Activated B cell treated with CpG ODN at 0.5 μM for 24 hours (primary cell): ENCODE measurements around the gene RAPGEF1. TPM values are rescaled to one million over a fixed set of nuclear protein-coding genes. Genes with fewer than 3 reads are reported as not detected.

Experiments
- ATAC-seq: fragments of 200-7000 bp; cut with Tn5 transposase; one replicate; pipeline ENCODE4 v1.10.0; 2021; ENCODE audit warnings: low read depth, mild to moderate bottlenecking, moderate library complexity
- CTCF ChIA-PET: fragments of 350-600 bp; sonication (Branson Sonifier 250); formaldehyde crosslinking; loops from one replicate; lab custom pipeline; 2021; ENCODE audit warnings: antibody characterized with exemption; lab: Charles Lee
- POLR2A ChIA-PET: fragments of 350-600 bp; sonication (Branson Sonifier 250); formaldehyde crosslinking; loops from one replicate; lab custom pipeline; 2021; ENCODE audit warnings: antibody characterized with exemption; lab: Charles Lee
- DNase-seq: peaks from one replicate; pipeline ENCODE4 v3.0.0; 2022
- H3K27ac Mint-ChIP-seq: one replicate; pipeline ENCODE4 v1.8.0; 2020; ENCODE audit warnings: mixed read lengths
- H3K27me3 Mint-ChIP-seq: one replicate; pipeline ENCODE4 v1.8.0; 2021; ENCODE audit warnings: mixed read lengths
- H3K36me3 Mint-ChIP-seq: one replicate; pipeline ENCODE4 v1.8.0; 2021; ENCODE audit warnings: low read depth, mixed read lengths
- H3K4me1 Mint-ChIP-seq: one replicate; pipeline ENCODE4 v1.8.0; 2021; ENCODE audit warnings: mixed read lengths
- H3K4me3 Mint-ChIP-seq: one replicate; pipeline ENCODE4 v1.8.0; 2020; ENCODE audit warnings: mild to moderate bottlenecking, mixed read lengths
- H3K9me3 Mint-ChIP-seq: one replicate; pipeline ENCODE4 v1.8.0; 2020; ENCODE audit warnings: mixed read lengths
- CTCF ChIP-seq: fragments of 200-600 bp; IDR thresholded peaks from one replicate; pipeline ENCODE4 v1.8.0; 2022; ENCODE audit warnings: antibody characterized with exemption, mild to moderate bottlenecking
- intact Hi-C: fragments of 100-400 bp; cut with micrococcal nuclease; formaldehyde crosslinking; loops from one replicate; pipeline ENCODE4 v1.15.1; 2024
- total RNA-seq: library from RNA; stranded (reverse); gene quantifications from 2 replicates; pipeline ENCODE4 v1.2.3, GENCODE V29; 2022

RAPGEF1 gene
- total RNA-seq, 1 donor from 2014 or later = 318 TPM

- DNase-seq (no peak), ATAC-seq (no peak)
- H3K4me3 Mint-ChIP-seq = no peak overlapping the region
- no peaks in the 10 kb centered on the region for H3K9me3 Mint-ChIP-seq
- H3K27me3 Mint-ChIP-seq = peaks cover 30% of the 10 kb centered on the region
- CTCF ChIA-PET = no interaction called here
- H3K36me3 Mint-ChIP-seq = no peaks in the 10 kb centered on the region
- POLR2A ChIA-PET = no interaction called here
- no peak overlapping the region for H3K27ac Mint-ChIP-seq
- intact Hi-C loops = no loop called here
- no peaks in the 10 kb centered on the region for H3K4me1 Mint-ChIP-seq
- no peak for TF ChIP-seq CTCF
Measured at GRCh38 chr9:131772940-131773339, 33.1 kb upstream of the RAPGEF1 start.

- no peak for ATAC-seq
- Mint-ChIP-seq H3K27ac (no peak overlapping the region), H3K36me3 (no peaks in the 10 kb centered on the region), H3K27me3 (peaks cover 25% of the 10 kb centered on the region), H3K9me3 (no peaks in the 10 kb centered on the region), H3K4me3 (no peak overlapping the region), H3K4me1 (no peaks in the 10 kb centered on the region)
- intact Hi-C loops = no loop called here
- TF ChIP-seq CTCF = no peak
- POLR2A ChIA-PET = no interaction called here
- CTCF ChIA-PET = no interaction called here
- no peak for DNase-seq
Measured at GRCh38 chr9:131771646-131772045, 31.8 kb upstream of the RAPGEF1 start.

GRCh38 chr9:131769361-131769760 lies 29.5 kb upstream of the RAPGEF1 start:
- no peak for ATAC-seq
- ChIA-PET CTCF (no interaction called here), POLR2A (no interaction called here)
- Mint-ChIP-seq H3K4me3 (no peak overlapping the region), H3K9me3 (no peaks in the 10 kb centered on the region), H3K27ac (no peak overlapping the region), H3K36me3 (no peaks in the 10 kb centered on the region), H3K4me1 (no peaks in the 10 kb centered on the region), H3K27me3 (peaks cover 28% of the 10 kb centered on the region)
- intact Hi-C loops = no loop called here
- TF ChIP-seq CTCF = no peak
- no peak for DNase-seq

GRCh38 chr9:131764568-131764967 lies 24.7 kb upstream of the RAPGEF1 start:
- intact Hi-C loops = no loop called here
- ATAC-seq (no peak), DNase-seq (no peak)
- Mint-ChIP-seq H3K27ac (no peak overlapping the region), H3K27me3 (peaks cover 12% of the 10 kb centered on the region), H3K9me3 (no peaks in the 10 kb centered on the region), H3K36me3 (no peaks in the 10 kb centered on the region), H3K4me3 (no peak overlapping the region), H3K4me1 (no peaks in the 10 kb centered on the region)
- no peak for TF ChIP-seq CTCF
- ChIA-PET CTCF (interaction anchor here (5.0 kb wide), 1 partner anchor 489 kb away, joined by 58 read pairs; no protein-coding TSS in a partner anchor), POLR2A (interaction anchor here (0.6 kb wide), 1 partner anchor 429 kb away, joined by 3 read pairs; no protein-coding TSS in a partner anchor)

GRCh38 chr9:131762356-131762932 lies 22.6 kb upstream of the RAPGEF1 start:
- Mint-ChIP-seq H3K4me3 (no peak overlapping the region), H3K4me1 (no peaks in the 10 kb centered on the region), H3K9me3 (no peaks in the 10 kb centered on the region), H3K27ac (no peak overlapping the region), H3K36me3 (no peaks in the 10 kb centered on the region), H3K27me3 (peaks cover 15% of the 10 kb centered on the region)
- ChIA-PET POLR2A (interaction anchor here (1.0 kb wide), 1 partner anchor 478 kb away, joined by 4 read pairs; no protein-coding TSS in a partner anchor), CTCF (interaction anchor here (0.6 to 5.0 kb wide), 11 partner anchors 403 to 507 kb away, joined by 3 to 58 read pairs (median 5); no protein-coding TSS in a partner anchor)
- peak; percentile 66 for TF ChIP-seq CTCF
- intact Hi-C loops = loop anchor here (1.0 to 2.0 kb wide), 4 partner anchors 474 to 1038 kb away; no protein-coding TSS in a partner anchor
- DNase-seq (peak; percentile 79), ATAC-seq (peak; percentile 98)
